Hepatic stellate cell (primary cell): Measurements from ENCODE around the gene LYRM4.
A peak's percentile ranks its signal among the peaks of the same experiment; 100 is the strongest.
"Not testable (repeated sequence)": the region's sequence is repeated elsewhere in the genome, so short reads cannot be mapped to it uniquely, and the experiment has no call there.

Experiments used
- DNase-seq: peaks from one replicate; pipeline ENCODE4 v3.0.0; 2011; ENCODE audit warnings: low spot score

The LYRM4 gene

DNA sequence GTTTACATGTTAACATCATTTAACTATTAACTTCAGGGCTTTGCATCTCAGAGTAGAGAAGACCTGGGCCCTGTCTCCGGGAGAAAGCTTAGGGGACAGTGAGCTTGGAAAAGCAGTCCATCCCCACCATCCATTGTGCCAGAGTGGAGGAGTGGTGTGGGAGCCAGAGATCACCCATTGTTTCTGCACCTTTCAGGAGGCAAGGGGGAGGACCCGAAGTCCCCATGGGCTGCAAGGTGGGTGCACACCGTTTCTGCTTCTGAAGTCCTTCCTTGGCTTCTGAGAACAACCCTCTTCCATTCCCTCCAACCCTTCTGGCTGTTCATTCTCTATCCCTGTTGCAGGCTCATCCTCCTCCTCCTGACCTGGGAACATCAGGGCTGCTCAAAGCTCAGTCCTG is 179.6 kb downstream of the LYRM4 start:
- no peak for DNase-seq

DNA sequence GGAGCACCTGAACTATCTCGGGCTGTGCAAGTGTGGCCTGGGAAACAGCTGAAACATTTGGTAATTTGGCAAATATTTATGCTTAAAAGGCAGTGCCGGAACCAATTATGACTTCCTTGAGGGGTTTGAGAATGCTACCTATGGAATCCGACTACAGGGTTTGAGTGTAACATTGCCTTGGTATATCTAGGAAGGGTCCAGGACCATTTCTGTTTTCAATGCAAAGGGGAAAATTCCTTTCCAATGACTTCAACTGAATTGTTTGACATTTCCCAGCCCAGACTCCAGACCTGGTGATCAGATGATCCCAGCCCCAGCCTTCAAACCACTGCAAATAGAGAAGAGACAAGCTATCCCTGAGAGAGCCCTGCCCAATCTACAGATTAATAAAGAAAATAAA is 180.2 kb downstream of the LYRM4 start:
- no peak for DNase-seq

DNA sequence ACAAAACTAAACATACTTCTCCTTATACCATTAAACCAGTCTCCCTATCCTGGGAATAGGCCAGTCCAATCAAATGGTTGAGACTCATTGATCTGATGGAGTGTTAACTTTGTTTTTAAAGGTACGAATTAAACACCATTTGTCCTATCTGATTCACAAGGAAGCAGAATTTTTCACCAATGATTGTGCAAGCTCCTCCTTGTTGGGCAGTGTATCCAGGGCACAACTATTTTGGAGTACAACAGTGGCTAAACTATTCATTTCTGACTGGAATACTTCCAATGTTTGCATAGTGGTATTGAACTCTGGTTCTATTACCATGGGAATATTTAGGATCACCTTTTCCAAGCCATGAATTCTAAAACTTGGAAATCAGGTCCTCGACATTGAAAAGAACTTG is 181.1 kb downstream of the LYRM4 start:
- no peak for DNase-seq

DNA sequence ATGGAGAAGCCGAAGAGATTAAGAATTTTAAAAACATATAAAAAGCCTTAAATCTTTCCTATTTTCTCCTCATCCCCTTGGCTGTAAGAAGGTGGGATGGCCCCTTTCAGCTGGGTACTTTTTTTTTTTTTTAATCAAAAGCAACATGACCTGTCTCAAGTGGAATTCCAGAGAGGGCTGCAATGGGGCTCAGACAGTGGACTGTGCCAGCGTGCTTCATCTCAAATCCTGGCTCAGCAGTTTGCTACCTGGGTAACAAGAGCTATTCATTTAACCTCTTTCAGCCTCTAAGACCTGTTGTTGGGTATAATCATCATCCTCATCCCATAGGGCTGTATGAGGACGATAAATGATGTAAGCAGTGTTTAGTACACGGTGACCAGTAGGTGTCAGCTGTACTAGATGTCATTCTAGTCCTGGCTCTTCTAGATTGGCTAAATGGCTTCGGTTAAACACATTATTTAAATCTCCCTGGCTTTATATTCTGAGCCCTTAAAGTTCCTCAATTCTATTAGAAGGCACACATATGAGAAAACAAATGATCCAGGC is 182.6 kb downstream of the LYRM4 start:
- DNase-seq: peak; percentile 27

DNA sequence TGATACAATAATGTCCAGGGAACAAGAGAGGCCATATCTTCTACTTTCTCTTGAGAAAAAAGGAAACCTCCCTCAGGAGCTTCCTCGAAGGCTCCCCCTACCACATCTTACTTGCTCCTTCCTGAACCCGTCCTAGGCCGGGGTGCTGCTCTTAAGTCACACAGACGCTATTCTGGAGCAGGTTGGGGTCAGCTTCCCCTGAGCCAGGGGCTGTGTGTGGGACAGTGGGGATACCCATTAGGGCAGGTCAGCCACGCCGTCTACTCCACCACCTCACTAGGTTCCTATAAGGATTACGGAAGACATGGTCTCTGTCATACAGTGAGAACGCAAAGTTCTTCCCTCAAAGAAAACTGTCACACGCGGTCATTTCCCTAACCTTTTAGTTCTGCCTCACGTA is 183.8 kb downstream of the LYRM4 start:
- no peak for DNase-seq

DNA sequence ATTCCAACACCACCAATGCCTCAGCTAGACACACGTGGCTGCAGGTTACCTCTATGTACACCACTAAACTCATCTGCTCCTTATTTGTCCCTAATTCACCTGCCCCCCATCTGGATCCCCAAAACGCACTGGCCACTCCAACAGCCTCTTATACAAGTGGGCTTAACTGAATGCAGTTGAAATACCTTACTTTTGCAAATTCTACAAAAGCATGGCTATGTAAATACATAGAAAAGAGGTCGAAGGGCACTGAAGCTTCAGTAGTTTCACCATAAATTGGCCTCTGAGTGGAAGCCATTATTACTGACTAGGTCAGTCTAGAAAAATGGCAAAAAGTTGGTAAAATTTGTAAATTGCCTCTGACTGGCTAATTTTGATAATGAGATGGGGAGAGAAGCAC is 186.8 kb downstream of the LYRM4 start:
- DNase-seq: no peak

DNA sequence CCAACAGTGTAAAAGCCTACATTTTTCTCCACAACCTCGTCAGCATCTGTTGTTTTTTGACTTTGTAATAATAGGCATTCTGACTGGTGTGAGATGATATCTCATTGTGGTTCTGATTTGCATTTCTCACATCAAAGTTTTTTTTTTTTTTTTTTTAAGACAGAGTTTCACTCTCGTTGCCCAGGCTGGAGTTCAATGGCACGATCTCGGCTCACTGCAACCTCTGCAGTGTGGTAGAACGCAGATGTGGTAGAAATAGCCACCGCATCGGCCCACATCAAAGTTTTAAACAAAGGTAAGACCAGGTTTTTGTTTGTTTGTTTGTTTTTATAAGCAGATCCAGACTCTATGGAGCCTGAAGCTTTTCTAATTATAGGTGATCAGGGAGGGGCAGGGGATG is 188.3 kb downstream of the LYRM4 start:
- no peak for DNase-seq

DNA sequence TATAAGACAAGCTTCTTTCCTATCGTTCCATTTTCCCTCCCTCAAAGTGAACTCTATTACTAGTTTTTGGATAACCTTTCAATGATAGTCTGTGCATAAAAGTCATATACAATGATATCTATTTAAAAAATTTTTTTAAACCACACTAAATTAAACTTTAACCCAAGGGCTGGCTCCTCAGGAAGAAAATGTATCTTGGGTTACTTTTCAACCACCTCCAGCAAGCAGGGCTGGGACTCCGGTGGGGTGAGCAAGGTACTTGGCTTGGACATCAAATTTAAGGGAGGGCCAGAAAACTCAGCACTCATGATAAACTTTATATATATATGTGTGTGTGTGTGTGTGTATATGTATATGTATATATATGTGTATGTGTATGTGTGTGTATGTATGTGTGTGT is 189.5 kb downstream of the LYRM4 start:
- DNase-seq: no peak

DNA sequence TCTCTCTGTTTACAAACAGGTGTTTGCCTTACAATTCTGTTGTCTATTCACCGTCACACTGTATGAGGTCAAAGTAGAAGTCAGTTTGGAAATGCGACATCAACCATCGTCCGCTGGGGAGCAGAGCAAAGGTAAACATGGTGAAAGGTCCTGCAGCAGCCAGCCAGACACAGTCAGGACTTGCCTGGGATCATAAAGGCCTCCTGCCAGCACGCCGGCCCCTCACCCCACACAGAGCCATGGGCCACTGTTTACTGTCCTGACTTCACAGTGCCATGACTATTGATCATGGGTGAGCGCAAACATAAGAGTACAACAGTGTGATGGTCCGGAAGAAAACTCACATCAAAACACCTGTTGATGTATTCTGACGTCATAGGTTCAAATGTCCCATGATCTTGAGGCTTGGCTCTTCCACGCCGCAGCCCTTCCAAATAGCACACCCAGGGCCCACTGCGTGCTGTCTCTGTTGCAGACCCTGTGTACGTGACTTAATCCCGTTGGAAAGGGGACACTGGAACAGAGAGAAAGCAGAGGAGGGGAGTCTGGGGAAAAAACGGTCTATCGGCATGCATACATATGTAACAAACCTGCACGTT is 192.5 kb downstream of the LYRM4 start:
- no peak for DNase-seq

DNA sequence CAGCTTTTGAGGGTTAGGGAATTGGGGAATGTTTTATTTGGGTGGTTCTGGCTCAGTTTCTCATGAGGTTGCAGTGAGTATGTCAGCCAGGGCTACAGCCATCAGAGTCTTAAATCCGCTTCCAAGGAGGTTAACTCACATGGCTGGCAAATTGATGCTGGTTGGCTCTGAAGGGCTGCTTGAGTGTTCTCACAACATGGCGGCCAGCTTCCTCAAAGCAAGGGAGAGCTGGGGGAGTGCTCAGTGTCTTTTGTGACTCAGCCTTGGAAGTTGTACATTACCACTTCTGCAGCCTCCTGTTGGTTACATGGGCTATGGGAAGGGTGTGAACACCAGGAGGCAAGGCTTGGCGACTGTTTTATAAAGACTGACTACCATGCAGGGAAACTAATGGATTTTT is 193.4 kb downstream of the LYRM4 start:
- DNase-seq: no peak

DNA sequence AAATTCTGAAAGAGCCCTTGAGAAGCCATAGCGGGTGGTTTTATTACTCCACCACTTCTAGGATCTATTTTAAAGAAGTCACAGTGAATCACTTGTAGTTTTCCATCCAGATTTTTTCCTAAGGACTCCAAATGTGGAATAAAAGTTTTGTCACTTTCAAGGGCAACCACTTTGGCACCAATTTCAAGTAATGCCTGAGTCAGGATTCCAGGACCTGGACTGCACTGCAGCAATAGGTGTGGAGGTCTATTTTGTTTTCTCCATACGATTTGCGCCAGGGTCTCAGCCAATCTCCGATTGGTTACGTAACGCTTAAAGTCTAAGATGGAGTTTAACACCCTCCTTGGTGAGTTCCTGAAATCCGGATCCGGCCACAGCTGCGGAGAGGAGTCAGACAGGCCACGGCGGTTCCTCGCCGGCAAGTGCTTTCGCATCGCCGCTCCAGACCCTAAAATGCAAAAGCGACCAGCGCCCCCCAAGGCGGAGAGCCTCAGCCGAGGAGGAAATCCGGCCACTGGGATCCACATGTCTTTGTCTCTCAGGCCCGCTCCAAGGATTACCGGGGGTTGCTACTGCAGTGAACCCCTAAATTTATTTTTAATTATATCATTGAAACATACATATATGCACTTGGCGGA is 194.2 kb downstream of the LYRM4 start:
- DNase-seq: no peak

DNA sequence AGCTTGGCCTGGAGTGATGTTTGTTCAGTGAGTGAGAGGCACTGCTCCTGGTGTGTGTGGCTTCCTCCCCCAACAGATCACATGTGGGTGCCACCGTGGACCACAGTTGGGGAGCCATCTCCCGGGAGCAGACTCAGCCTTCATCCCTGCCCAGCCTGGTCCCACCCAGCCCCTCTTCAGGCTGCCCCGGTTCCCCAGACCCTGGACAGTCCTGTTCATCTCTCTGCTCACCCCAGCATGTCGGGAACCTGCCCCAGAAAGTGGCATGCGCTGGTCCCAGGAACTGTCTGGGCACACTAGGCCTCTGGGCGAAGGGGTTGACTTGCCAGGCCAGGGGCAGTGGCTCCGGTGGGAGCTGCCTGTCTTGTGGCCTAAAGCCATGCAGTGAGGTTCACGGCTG is 197.1 kb downstream of the LYRM4 start:
- no peak for DNase-seq

DNA sequence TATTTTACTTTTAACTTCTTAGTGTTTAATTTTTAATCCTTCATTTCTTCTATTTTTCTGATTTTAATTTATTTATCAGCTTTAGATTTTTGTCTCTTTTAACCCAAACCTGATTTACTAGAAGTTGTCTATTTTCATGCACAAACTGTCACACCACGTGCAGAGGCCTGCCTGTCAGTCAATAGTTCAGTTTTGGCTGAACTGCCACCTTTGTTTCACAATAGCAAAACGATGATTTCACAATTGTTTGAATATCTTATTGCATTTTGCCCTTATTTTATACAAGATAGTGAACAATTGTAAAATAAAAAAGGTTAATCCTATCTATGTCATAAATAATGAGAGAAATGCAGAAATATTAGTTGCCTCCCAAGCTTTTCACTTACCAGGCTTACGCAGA is 199.6 kb downstream of the LYRM4 start:
- no peak for DNase-seq

DNA sequence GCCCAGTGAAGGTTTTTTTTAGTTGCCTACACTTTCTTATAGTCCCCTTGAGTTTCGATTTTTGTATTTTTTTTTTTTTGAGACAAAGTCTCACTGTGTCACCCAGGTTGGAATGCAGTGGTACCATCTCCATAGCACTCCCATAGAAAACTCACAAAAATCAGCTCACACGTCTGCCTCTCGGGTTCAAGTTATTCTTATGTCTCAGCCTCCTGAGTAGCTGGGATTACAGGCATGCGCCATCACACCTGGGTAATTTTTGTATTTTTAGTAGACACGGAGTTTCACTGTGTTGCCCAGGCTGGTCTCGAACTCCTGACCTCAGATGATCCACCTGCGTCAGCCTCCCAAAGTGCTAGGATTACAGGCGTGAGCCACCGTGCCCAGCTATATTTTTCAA is 200.3 kb downstream of the LYRM4 start:
- DNase-seq: not testable (repeated sequence)

DNA sequence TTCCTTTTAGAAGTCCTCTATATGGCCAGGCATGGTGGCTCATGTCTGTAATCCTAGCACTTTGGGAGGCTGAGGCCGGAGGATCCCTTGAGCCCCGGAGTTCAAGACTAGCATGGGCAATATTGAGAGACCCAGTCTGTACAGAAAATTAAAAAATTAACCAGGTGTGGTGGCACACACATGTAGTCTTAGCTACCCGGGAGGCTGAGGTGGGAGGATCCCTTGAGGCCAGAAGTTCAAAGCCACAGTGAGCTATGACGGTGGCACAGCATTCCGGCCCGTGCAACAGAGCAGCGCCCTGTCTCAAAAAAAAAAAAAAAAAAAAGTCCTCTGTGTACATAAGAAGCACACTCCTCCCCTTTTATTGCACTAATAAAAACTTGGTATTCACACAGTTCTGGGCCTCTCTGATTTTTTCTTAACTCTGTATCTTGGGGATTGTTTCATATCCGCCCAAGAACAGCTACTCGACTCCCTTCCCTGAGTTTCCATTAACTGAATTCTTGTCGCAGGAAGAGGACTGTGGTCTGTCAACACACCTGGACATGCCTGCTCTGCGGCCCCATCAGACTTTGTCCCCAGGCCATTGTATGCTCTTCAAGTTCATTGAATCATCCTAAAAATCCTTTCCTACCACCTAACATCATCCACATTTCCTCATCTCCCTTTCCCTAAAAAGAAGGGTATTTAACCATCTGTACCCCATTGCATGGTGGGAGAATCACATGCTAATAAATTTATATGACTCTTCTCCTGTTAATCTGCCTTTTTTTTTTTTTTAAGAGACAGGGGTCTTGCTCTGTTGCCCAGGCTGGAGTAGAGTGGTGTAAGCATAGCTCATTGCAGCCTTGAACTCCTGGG is 201.5 kb downstream of the LYRM4 start:
- no peak for DNase-seq
